Glomerular visceral epithelial cell (primary cell): ENCODE results near the gene MADD.
"Not testable (repeated sequence)": the region's sequence is repeated elsewhere in the genome, so short reads cannot be mapped to it uniquely, and the experiment has no call there.

ENCODE experiments used
- DNase-seq: peaks from one replicate; pipeline ENCODE4 v3.0.0-alpha.2; 2016; ENCODE audit errors: extremely low spot score

MADD gene

GRCh38 chr11:47318166-47318565, 48.2 kb downstream of the MADD start:
- no peak for DNase-seq

GRCh38 chr11:47324520-47324919, 54.6 kb downstream of the MADD start:
- no peak for DNase-seq

GRCh38 chr11:47325271-47326041, 55.5 kb downstream of the MADD start:
- DNase-seq: peak; percentile 50

- DNase-seq: no peak
Observed at GRCh38 chr11:47326198-47326597, 56.3 kb downstream of the MADD start.

- DNase-seq: no peak
Observed at GRCh38 chr11:47327025-47327424, 57.1 kb downstream of the MADD start.

GRCh38 chr11:47327949-47328348, 58.0 kb downstream of the MADD start:
- DNase-seq: no peak

GRCh38 chr11:47328449-47329390, 58.8 kb downstream of the MADD start:
- DNase-seq: no peak

- no peak for DNase-seq
Observed at GRCh38 chr11:47329431-47329986, 59.6 kb downstream of the MADD start.

GRCh38 chr11:47329987-47330931, 60.3 kb downstream of the MADD start:
- DNase-seq: peak; percentile 21

- DNase-seq: no peak
Observed at GRCh38 chr11:47331454-47332302, 61.7 kb downstream of the MADD start.

- DNase-seq: no peak
Observed at GRCh38 chr11:47332303-47332711, 62.4 kb downstream of the MADD start.

- no peak for DNase-seq
Observed at GRCh38 chr11:47332791-47333525, 63.0 kb downstream of the MADD start.

GRCh38 chr11:47333526-47333845, 63.6 kb downstream of the MADD start:
- DNase-seq: no peak

- no peak for DNase-seq
Observed at GRCh38 chr11:47333886-47334443, 64.0 kb downstream of the MADD start.

GRCh38 chr11:47334699-47335411, 64.9 kb downstream of the MADD start:
- not testable (repeated sequence) for DNase-seq

- no peak for DNase-seq
Observed at GRCh38 chr11:47335733-47336132, 65.8 kb downstream of the MADD start.

- no peak for DNase-seq
Observed at GRCh38 chr11:47336595-47336994, 66.7 kb downstream of the MADD start.

- no peak for DNase-seq
Observed at GRCh38 chr11:47337229-47337924, 67.4 kb downstream of the MADD start.
